IMR-90 (cell line): ENCODE measurements around the gene ALDH1B1. TPM values are rescaled to one million over a fixed set of nuclear protein-coding genes. Genes with fewer than 3 reads are reported as not detected.

Source experiments
- ATAC-seq: fragments of 200-7000 bp; cut with Tn5 transposase; 2 replicates; pipeline ENCODE4 v1.9.1; 2020; ENCODE audit warnings: low read depth, mild to moderate bottlenecking, moderate library complexity
- BruUV-seq: library from RNA; stranded (reverse); fragments of 400-500 nt; replicated peaks from 2 replicates; lab custom pipeline; 2021; lab: Mats Ljungman, UMichigan
- CTCF ChIA-PET: fragments of 300-600 bp; formaldehyde crosslinking; extraction: SDS; loops from one replicate; lab custom pipeline; 2021; ENCODE audit warnings: antibody characterized with exemption; lab: Yijun Ruan, JAX
- POLR2A ChIA-PET: fragments of 300-600 bp; sonication (Branson Sonifier 250); formaldehyde crosslinking; loops from one replicate; lab custom pipeline; 2022; ENCODE audit warnings: antibody characterized with exemption; ENCODE audit not compliant: unreplicated experiment; lab: Charles Lee
- DNase-seq: peaks from one replicate; pipeline ENCODE4 v3.0.0; 2013
- H2AFZ ChIP-seq: replicated peaks from 2 replicates; pipeline ENCODE3; 2013; ENCODE audit warnings: low read length, mild to moderate bottlenecking; ENCODE audit not compliant: poor library complexity
- H2AK5ac ChIP-seq: 2 replicates; pipeline ENCODE4 v1.6.1; 2013; ENCODE audit warnings: low read depth, low read length, inconsistent platforms
- H2AK9ac ChIP-seq: replicated peaks from 2 replicates; pipeline ENCODE3; 2013; ENCODE audit warnings: mild to moderate bottlenecking, low read depth, low read length, moderate library complexity; ENCODE audit not compliant: poor library complexity
- H2BK120ac ChIP-seq: 2 replicates; pipeline ENCODE4 v1.6.1; 2013; ENCODE audit warnings: low read depth, low read length, inconsistent platforms
- H2BK15ac ChIP-seq: 3 replicates; pipeline ENCODE4 v1.6.1; 2013; ENCODE audit warnings: low read depth, low read length, inconsistent platforms
- H2BK20ac ChIP-seq: 2 replicates; pipeline ENCODE4 v1.6.1; 2013; ENCODE audit warnings: low read depth, mild to moderate bottlenecking, inconsistent platforms, low read length, moderate library complexity
- H2BK5ac ChIP-seq: 2 replicates; pipeline ENCODE4 v1.6.1; 2013; ENCODE audit warnings: mild to moderate bottlenecking, low read depth, low read length, inconsistent platforms; ENCODE audit not compliant: poor library complexity, severe bottlenecking
- H3K14ac ChIP-seq: replicated peaks from 2 replicates; pipeline ENCODE4 v1.6.1; 2013; ENCODE audit warnings: low read depth, low read length, inconsistent platforms
- H3K18ac ChIP-seq: 2 replicates; pipeline ENCODE4 v1.6.1; 2013; ENCODE audit warnings: low read depth, low read length, control low read depth
- H3K23ac ChIP-seq: 2 replicates; pipeline ENCODE4 v1.6.1; 2013; ENCODE audit warnings: low read depth, low read length, inconsistent platforms
- H3K27ac ChIP-seq: 2 replicates; pipeline ENCODE4 v1.5.1; 2013; ENCODE audit warnings: mild to moderate bottlenecking, control low read depth, low read length; ENCODE audit not compliant: insufficient read depth
- H3K27me3 ChIP-seq: 2 replicates; pipeline ENCODE4 v1.6.1; 2013; ENCODE audit warnings: low read length; ENCODE audit not compliant: control insufficient read depth, insufficient read depth
- H3K36me3 ChIP-seq: 2 replicates; pipeline ENCODE4 v1.6.1; 2013; ENCODE audit warnings: low read length, mixed read lengths; ENCODE audit not compliant: control insufficient read depth, insufficient read depth
- H3K4ac ChIP-seq: 2 replicates; pipeline ENCODE4 v1.6.1; 2013; ENCODE audit warnings: low read depth, low read length, inconsistent platforms
- H3K4me1 ChIP-seq: 2 replicates; pipeline ENCODE4 v1.6.1; 2013; ENCODE audit warnings: low read length, mixed read lengths; ENCODE audit not compliant: control insufficient read depth, insufficient read depth
- H3K4me2 ChIP-seq: 2 replicates; pipeline ENCODE4 v1.6.1; 2013; ENCODE audit warnings: low read depth, mild to moderate bottlenecking, control low read depth, low read length, moderate library complexity
- H3K4me3 ChIP-seq: 2 replicates; pipeline ENCODE4 v1.5.1; 2013; ENCODE audit warnings: low read depth, mild to moderate bottlenecking, control low read depth, low read length, moderate library complexity; ENCODE audit not compliant: insufficient read depth
- H3K56ac ChIP-seq: 2 replicates; pipeline ENCODE4 v1.6.1; 2013; ENCODE audit warnings: low read length, inconsistent platforms; ENCODE audit not compliant: insufficient read depth; ENCODE audit errors: extremely low read depth
- H3K79me1 ChIP-seq, 2 experiments: 2 replicates each; pipeline ENCODE4 v1.6.1; 2013; ENCODE audit warnings: low read length in 2 of 2, inconsistent platforms in 1 of 2, low read depth in 1 of 2
- H3K9ac ChIP-seq: 2 replicates; pipeline ENCODE4 v1.6.1; 2013; ENCODE audit warnings: low read depth, low read length, control low read depth
- H3K9me1 ChIP-seq: 2 replicates; pipeline ENCODE4 v1.6.1; 2013; ENCODE audit warnings: low read length, inconsistent platforms; ENCODE audit not compliant: insufficient read depth
- H3K9me3 ChIP-seq: 2 replicates; pipeline ENCODE4 v1.6.1; 2013; ENCODE audit warnings: low read length; ENCODE audit not compliant: control insufficient read depth, insufficient read depth
- H4K20me1 ChIP-seq: 2 replicates; pipeline ENCODE4 v1.6.1; 2013; ENCODE audit warnings: low read length, inconsistent platforms; ENCODE audit not compliant: insufficient read depth
- H4K5ac ChIP-seq: 2 replicates; pipeline ENCODE4 v1.6.1; 2013; ENCODE audit warnings: mild to moderate bottlenecking, low read depth, low read length, control low read depth
- H4K8ac ChIP-seq, 2 experiments: 2 replicates each; pipeline ENCODE4 v1.6.1; 2013; ENCODE audit warnings: low read depth in 2 of 2, low read length in 2 of 2, control low read depth in 1 of 2, inconsistent platforms in 1 of 2
- H4K91ac ChIP-seq: 2 replicates; pipeline ENCODE4 v1.6.1; 2013; ENCODE audit warnings: low read depth, low read length, inconsistent platforms; ENCODE audit not compliant: insufficient read depth
- BHLHE40 ChIP-seq: fragments of 150-350 bp; IDR thresholded peaks from 2 replicates; pipeline ENCODE4 v1.6.1; 2016; ENCODE audit warnings: mild to moderate bottlenecking, low read depth, low read length
- CHD1 ChIP-seq: IDR thresholded peaks from 2 replicates; pipeline ENCODE4 v1.6.1; 2012; ENCODE audit warnings: low read depth, low read length, improper control_type of control experiment
- CTCF ChIP-seq: conservative IDR thresholded peaks from 2 replicates; pipeline ENCODE4 v1.5.1; 2012; ENCODE audit warnings: mild to moderate bottlenecking, low read depth, low read length, improper control_type of control experiment
- ELK1 ChIP-seq: fragments of 150-350 bp; IDR thresholded peaks from 2 replicates; pipeline ENCODE4 v1.6.1; 2016; ENCODE audit warnings: low read depth, mild to moderate bottlenecking, low read length, moderate library complexity, borderline replicate concordance
- MAFK ChIP-seq: IDR thresholded peaks from 2 replicates; pipeline ENCODE4 v1.6.1; 2012; ENCODE audit warnings: low read depth, low read length, improper control_type of control experiment
- MAZ ChIP-seq: IDR thresholded peaks from 2 replicates; pipeline ENCODE4 v1.6.1; 2012; ENCODE audit warnings: low read depth, mild to moderate bottlenecking, low read length, improper control_type of control experiment, moderate library complexity, borderline replicate concordance
- MXI1 ChIP-seq: IDR thresholded peaks from 2 replicates; pipeline ENCODE4 v1.6.1; 2012; ENCODE audit warnings: low read depth, mild to moderate bottlenecking, low read length, moderate library complexity, borderline replicate concordance
- NFE2L2 ChIP-seq: fragments of 150-350 bp; IDR thresholded peaks from 2 replicates; pipeline ENCODE4 v1.6.1; 2016; ENCODE audit warnings: low read depth, mild to moderate bottlenecking, low read length
- POLR2A ChIP-seq: IDR thresholded peaks from 2 replicates; pipeline ENCODE4 v1.6.1; 2012; ENCODE audit warnings: mild to moderate bottlenecking, low read depth, low read length
- RFX5 ChIP-seq: IDR thresholded peaks from 2 replicates; pipeline ENCODE4 v1.8.0; 2012; ENCODE audit warnings: low read depth, mild to moderate bottlenecking, low read length, moderate library complexity
- USF2 ChIP-seq: fragments of 150-350 bp; IDR thresholded peaks from 2 replicates; pipeline ENCODE4 v1.6.1; 2017; ENCODE audit warnings: mild to moderate bottlenecking, antibody characterized with exemption, low read length, low read depth
- WGBS, 2 experiments: methylation state at CpG; one replicate each; pipeline versions ENCODE4 v1.1.5 to v1.1.7; 2013; ENCODE audit warnings: missing lambda C conversion rate in 2 of 2; ENCODE audit not compliant: insufficient read length in 1 of 2; ENCODE audit errors: extremely low coverage in 2 of 2; 5-methylcytosine and 5-hydroxymethylcytosine counted together
- dilution Hi-C: fragments of 300-500 bp; cut with HindIII; formaldehyde crosslinking; loops from one replicate; pipeline ENCODE4 v1.14.3; 2018; ENCODE audit warnings: low sequenced_read_pairs; ENCODE audit not compliant: unreplicated experiment
- in situ Hi-C: fragments of 300-500 bp; cut with MboI; formaldehyde crosslinking; loops from 3 replicates; pipeline ENCODE4 v1.14.3; 2019; ENCODE audit warnings: low sequenced_read_pairs, inconsistent platforms, mixed read lengths
- intact Hi-C: fragments of 100-400 bp; cut with micrococcal nuclease; formaldehyde crosslinking; loops from 2 replicates; pipeline ENCODE4 v1.10.0; 2022
- polyA plus RNA-seq, 3 experiments: library from polyadenylated mRNA; depleted of rRNA; stranded (reverse); fragments of >200 nt; gene quantifications; 2 replicates each; pipeline ENCODE4 v1.2.3, GENCODE V29; 2012; ENCODE audit warnings: low replicate concordance in 1 of 3
- total RNA-seq: library from RNA; depleted of rRNA; stranded (reverse); fragments of >200 nt; gene quantifications from 2 replicates; pipeline ENCODE4 v1.2.3, GENCODE V29; 2012

ALDH1B1 gene
- total and polyA plus RNA-seq, 2 of the 4 experiments (the other 2 are of a cell fraction): 29.6 to 37.6 TPM

GRCh38 chr9:38343552-38343951, 49.0 kb upstream of the ALDH1B1 start:
- in situ Hi-C loops (no loop called here), intact Hi-C loops (no loop called here), dilution Hi-C loops (no loop called here)
- Histone ChIP-seq H3K56ac (no peak overlapping the region), H2AFZ (no peak overlapping the region), H4K20me1 (no peaks in the 10 kb centered on the region), H3K4me2 (no peak overlapping the region), H3K79me1 (no peaks in the 10 kb centered on the region), H3K4me3 (no peak overlapping the region), H3K4me1 (peaks cover 5% of the 10 kb centered on the region; the same call in 1 of the 2 replicates), H4K5ac (no peak overlapping the region), H3K27ac (no peak overlapping the region), H2BK120ac (no peak overlapping the region), H3K4ac (no peak overlapping the region), H3K27me3 (peaks cover 52% of the 10 kb centered on the region), H3K9ac (no peak overlapping the region), H3K36me3 (no peaks in the 10 kb centered on the region), H2BK15ac (no peak overlapping the region), H3K23ac (no peak overlapping the region), H2AK5ac (no peak overlapping the region), H4K8ac (no peak overlapping the region), H4K91ac (no peak overlapping the region), H2BK20ac (no peak overlapping the region), H3K9me3 (no peaks in the 10 kb centered on the region), H2AK9ac (no peak overlapping the region), H3K9me1 (no peaks in the 10 kb centered on the region), H2BK5ac (no peak overlapping the region), H3K18ac (no peak overlapping the region), H3K14ac (no peak overlapping the region)
- BruUV-seq: no TSS peak
- DNase-seq: no peak
- no peak for ATAC-seq
- CTCF ChIA-PET: interaction anchor here (1.1 kb wide), 1 partner anchor 9 kb away, joined by 3 read pairs; no protein-coding TSS in a partner anchor
- 60% methylated on average over 2 of the region's 6 CpGs; no CpG with 5 or more reads in 1 of the 2 experiments for WGBS, 2 experiments
- POLR2A ChIA-PET: interaction anchor here (0.8 kb wide), 1 partner anchor 24 kb away, joined by 8 read pairs; no protein-coding TSS in a partner anchor
- TF ChIP-seq NFE2L2 (no peak), MAZ (no peak), POLR2A (no peak), USF2 (no peak), BHLHE40 (no peak), RFX5 (no peak), MAFK (no peak), ELK1 (no peak), CTCF (no peak), CHD1 (no peak), MXI1 (no peak)
